Epithelial cell of proximal tubule (primary cell): ENCODE measurements around the gene ZNF407. TPM values are rescaled to one million over a fixed set of nuclear protein-coding genes. Genes with fewer than 3 reads are reported as not detected.

Experiments
- DNase-seq: peaks from one replicate; pipeline ENCODE4 v3.0.0-alpha.2; 2011; ENCODE audit warnings: low read depth
- H3K4me3 ChIP-seq: 2 replicates; pipeline ENCODE4 v1.5.1; 2011; ENCODE audit warnings: low read depth, mild to moderate bottlenecking, low read length
- CTCF ChIP-seq: conservative IDR thresholded peaks from 2 replicates; pipeline ENCODE4 v1.5.1; 2012; ENCODE audit warnings: low read depth, mild to moderate bottlenecking, low read length
- total RNA-seq: library from RNA; depleted of rRNA; stranded (reverse); fragments of >200 nt; gene quantifications from 2 replicates; pipeline ENCODE4 v1.2.3, GENCODE V29; 2015

The ZNF407 gene
- total RNA-seq, 1 donor from 2014 or later = 3.0 TPM

GRCh38 chr18:74856928-74857327, 259.3 kb downstream of the ZNF407 start:
- no peak for DNase-seq
- H3K4me3 ChIP-seq = no peak overlapping the region
- TF ChIP-seq CTCF = no peak

GRCh38 chr18:74857901-74858300, 260.2 kb downstream of the ZNF407 start:
- no peak for DNase-seq
- no peak overlapping the region for H3K4me3 ChIP-seq
- no peak for TF ChIP-seq CTCF

GRCh38 chr18:74861154-74861553, 263.5 kb downstream of the ZNF407 start:
- TF ChIP-seq CTCF = no peak
- H3K4me3 ChIP-seq = no peak overlapping the region

DNA sequence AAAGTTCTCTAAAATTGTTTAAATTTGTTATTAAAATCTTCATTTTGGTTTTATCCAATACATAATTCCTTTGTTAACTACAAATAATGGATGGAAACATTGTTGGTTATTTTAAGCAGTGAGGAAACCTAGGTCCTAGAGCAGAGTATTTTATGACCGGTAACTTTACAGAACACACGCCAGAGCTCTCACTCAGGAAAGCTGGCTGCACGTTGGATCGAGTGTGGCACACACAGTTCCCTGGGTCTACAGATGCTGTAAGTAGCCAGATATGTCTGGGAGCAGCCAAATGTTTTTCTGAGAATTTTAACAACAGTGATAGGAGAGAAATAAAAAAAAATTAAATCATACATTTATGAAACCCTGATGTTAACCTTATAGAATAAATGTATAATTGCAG, 264.4 kb downstream of the ZNF407 start:
- no peak for TF ChIP-seq CTCF
- DNase-seq = no peak
- no peak overlapping the region for H3K4me3 ChIP-seq

More at GRCh38 chr18:74861154-74861553, 263.5 kb downstream of the ZNF407 start:
- no peak for DNase-seq

DNA sequence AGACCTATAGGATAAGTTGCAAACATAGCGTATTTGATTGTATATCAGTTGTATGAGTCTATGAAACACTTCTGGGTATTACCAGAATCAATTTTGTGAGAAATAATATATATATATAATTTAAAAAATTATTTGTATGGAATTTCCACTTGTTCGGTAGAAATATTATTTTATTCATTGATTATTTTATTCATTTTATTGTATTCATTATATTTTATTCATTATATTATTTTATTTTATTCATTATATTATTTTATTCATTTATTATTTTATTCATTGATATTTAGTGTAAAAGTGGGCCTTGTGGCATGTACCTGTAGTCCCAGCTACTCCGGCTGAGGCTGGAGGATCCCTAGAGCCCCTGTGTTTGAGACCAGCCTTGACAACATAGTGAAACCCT, 268.9 kb downstream of the ZNF407 start:
- no peak overlapping the region for H3K4me3 ChIP-seq
- no peak for TF ChIP-seq CTCF
- DNase-seq = no peak

DNA sequence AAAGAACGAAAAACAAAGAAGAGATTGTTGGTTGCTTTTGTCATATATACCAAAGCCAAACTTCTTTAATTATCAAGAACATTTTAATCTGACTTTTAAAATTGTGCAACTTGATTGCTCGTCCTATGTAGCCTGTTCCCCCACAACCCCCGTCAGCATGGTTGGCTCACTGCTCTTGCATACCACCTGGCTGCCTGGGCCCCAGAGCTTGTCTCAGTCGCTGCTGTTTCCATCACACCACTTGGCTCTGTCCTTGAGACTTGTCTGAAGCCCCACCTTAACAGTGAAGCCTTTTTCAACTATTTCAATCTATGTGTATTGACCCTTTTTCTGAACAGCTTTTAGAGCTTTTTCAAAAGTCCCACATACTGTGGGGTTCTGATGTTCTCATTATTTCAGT, 270.8 kb downstream of the ZNF407 start:
- DNase-seq = no peak
- no peak for TF ChIP-seq CTCF
- H3K4me3 ChIP-seq = no peak overlapping the region

GRCh38 chr18:74869904-74870863, 272.5 kb downstream of the ZNF407 start:
- no peak overlapping the region for H3K4me3 ChIP-seq
- no peak for DNase-seq
- TF ChIP-seq CTCF = no peak
